ENCODE measurements around the gene IL10RB. TPM values are rescaled to one million over a fixed set of nuclear protein-coding genes. Genes with fewer than 3 reads are reported as not detected.

The IL10RB gene
- total and polyA plus RNA-seq, 2 of the 13 experiments (the other 11 are each of a cell fraction or from before 2014, with no cell fraction given) = 17.4 to 18.2 TPM

DNA sequence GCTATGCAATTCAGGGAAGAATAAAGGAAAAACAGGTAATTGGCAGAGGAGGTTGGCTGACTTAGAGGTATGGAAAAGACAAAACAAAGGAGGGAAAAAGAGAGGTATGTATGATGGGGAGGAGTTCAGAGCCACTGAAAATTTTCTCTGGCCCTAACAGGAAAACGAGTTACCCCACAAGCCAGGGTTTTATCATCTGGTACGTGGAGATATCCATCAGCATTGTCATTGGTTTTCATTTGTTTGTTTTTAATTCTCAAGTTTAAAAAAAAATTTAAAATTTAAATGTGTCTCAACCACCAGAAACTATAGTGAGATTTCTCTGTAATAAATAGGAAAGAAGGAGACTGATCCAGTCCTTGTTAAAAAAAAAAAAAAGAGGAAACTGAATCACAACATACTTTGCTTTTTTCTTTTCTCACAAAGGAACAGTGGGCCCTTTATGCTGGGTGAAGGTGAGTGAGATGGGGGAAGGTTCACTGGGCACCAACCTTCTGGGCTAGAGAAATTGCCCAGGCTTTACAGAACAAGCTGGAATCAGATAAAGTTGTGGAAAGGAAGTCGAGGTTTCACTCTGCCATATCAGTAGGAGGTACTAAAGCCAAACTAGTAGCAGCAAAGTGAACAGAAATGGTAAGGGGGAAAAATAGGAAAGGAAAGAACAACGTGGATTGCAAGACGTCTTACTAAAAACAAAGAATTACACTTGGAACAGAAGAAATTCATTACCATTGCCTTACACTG lies 33.7 kb upstream of the IL10RB start:
- Histone ChIP-seq H3K4me1 (ENCODE audit: insufficient read depth, low read length) (peaks cover 46% of the 10 kb centered on the region), H3K9me3 (ENCODE audit: low read length) (no peaks in the 10 kb centered on the region)

More for the DNA sequence above, 33.7 kb upstream of the IL10RB start:
- no TSS peak for BruUV-seq (replicated peaks)
- ChIA-PET CTCF (ENCODE audit: low intra/inter-chr PET ratio, low total read pairs) (no interaction called here), POLR2A (no interaction called here)
- no peak overlapping the region for H3K9ac ChIP-seq (ENCODE audit: insufficient read depth, low read depth, low read length)
- ATAC-seq = no peak
- no peaks in the 10 kb centered on the region; a peak in 1 of 5 replicates for H3K36me3 ChIP-seq (replicated peaks in 1 of 2; ENCODE audit: control insufficient read depth in 1 of 2, insufficient read depth in 2 of 2, low read length in 2 of 2)
- H3K27me3 ChIP-seq (ENCODE audit: control insufficient read depth in 1 of 2, insufficient read depth in 2 of 2, low read length in 2 of 2) = no peaks in the 10 kb centered on the region; a peak in 1 of 5 replicates
- 66% methylated on average over 5 of the region's 5 CpGs for WGBS (ENCODE audit: low lambda C conversion rate)
- peak; percentile 28 for DNase-seq (ENCODE audit: low spot score)
- peaks cover 35% of the 10 kb centered on the region for H3K79me2 ChIP-seq (ENCODE audit: insufficient read depth, low read length)
- no peak for FAIRE-seq
- in situ Hi-C loops (cut with HindIII; ENCODE audit: extremely low pct_ligation_motif_present, low pct_unique_long_range_greater_than_20kb) (no loop called here), intact Hi-C loops (cut with micrococcal nuclease; ENCODE audit: unreplicated experiment) (loop anchor here (5.0 kb wide), 1 partner anchor 35 kb away; the partner anchor contains the start of gene IL10RB)
- peak overlapping the region; percentile 30 for H3K27ac ChIP-seq (ENCODE audit: extremely low read length, insufficient read depth, low read length)
- no peaks in the 10 kb centered on the region for H4K20me1 ChIP-seq (ENCODE audit: insufficient read depth, low read length)
- H3K4me3 ChIP-seq (replicated peaks in 1 of 3; ENCODE audit: insufficient read depth in 1 of 3, low read depth in 2 of 3, low read length in 3 of 3) = no peak overlapping the region; a peak in 1 of 6 replicates
- H3K4me2 ChIP-seq (ENCODE audit: low read depth, low read length) = peak overlapping the region; percentile 90
- TF ChIP-seq, protein P1, sequence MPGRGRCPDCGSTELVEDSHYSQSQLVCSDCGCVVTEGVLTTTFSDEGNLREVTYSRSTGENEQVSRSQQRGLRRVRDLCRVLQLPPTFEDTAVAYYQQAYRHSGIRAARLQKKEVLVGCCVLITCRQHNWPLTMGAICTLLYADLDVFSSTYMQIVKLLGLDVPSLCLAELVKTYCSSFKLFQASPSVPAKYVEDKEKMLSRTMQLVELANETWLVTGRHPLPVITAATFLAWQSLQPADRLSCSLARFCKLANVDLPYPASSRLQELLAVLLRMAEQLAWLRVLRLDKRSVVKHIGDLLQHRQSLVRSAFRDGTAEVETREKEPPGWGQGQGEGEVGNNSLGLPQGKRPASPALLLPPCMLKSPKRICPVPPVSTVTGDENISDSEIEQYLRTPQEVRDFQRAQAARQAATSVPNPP (CRISPR knock-in tag; IDR thresholded peaks at IDR 0.05) = no peak
- TF ChIP-seq, protein P2, sequence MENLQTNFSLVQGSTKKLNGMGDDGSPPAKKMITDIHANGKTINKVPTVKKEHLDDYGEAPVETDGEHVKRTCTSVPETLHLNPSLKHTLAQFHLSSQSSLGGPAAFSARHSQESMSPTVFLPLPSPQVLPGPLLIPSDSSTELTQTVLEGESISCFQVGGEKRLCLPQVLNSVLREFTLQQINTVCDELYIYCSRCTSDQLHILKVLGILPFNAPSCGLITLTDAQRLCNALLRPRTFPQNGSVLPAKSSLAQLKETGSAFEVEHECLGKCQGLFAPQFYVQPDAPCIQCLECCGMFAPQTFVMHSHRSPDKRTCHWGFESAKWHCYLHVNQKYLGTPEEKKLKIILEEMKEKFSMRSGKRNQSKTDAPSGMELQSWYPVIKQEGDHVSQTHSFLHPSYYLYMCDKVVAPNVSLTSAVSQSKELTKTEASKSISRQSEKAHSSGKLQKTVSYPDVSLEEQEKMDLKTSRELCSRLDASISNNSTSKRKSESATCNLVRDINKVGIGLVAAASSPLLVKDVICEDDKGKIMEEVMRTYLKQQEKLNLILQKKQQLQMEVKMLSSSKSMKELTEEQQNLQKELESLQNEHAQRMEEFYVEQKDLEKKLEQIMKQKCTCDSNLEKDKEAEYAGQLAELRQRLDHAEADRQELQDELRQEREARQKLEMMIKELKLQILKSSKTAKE (CRISPR knock-in tag; IDR thresholded peaks at IDR 0.05; ENCODE audit: borderline replicate concordance) = no peak
- TF ChIP-seq TOPORS (CRISPR knock-in tag; IDR thresholded peaks at IDR 0.05) (no peak), TP53 (CRISPR knock-in tag; conservative IDR thresholded peaks at IDR 0.05) (no peak), YY1 (IDR thresholded peaks at IDR 0.05; ENCODE audit: insufficient read depth, insufficient replicate concordance, low read depth, low read length) (no peak), MED13 (CRISPR knock-in tag; IDR thresholded peaks at IDR 0.05) (no peak)
- no peak overlapping the region for H2AFZ ChIP-seq (ENCODE audit: low read length)
